Astrocyte of the spinal cord (primary cell): ENCODE measurements around the gene NUMB.

Experiments
- DNase-seq: peaks from one replicate; pipeline ENCODE4 v3.0.0; 2011; ENCODE audit warnings: low read depth, low spot score
- H3K4me3 ChIP-seq: 2 replicates; pipeline ENCODE4 v1.5.1; 2011; ENCODE audit warnings: low read depth, mild to moderate bottlenecking, low read length, moderate library complexity
- CTCF ChIP-seq: IDR thresholded peaks from 2 replicates; pipeline ENCODE4 v1.5.1; 2012; ENCODE audit warnings: low read depth, mild to moderate bottlenecking, low read length, inconsistent platforms
- in situ Hi-C: cut with HindIII; loops from 2 replicates; pipeline ENCODE4 v1.10.0; 2017; ENCODE audit warnings: low sequenced_read_pairs

The NUMB gene

GRCh38 chr14:73381380-73382013 is 76.8 kb downstream of the NUMB start:
- TF ChIP-seq CTCF: no peak
- no peak overlapping the region for H3K4me3 ChIP-seq
- no peak for DNase-seq
- in situ Hi-C loops: no loop called here

- no peak for DNase-seq
- in situ Hi-C loops: no loop called here
- TF ChIP-seq CTCF: no peak
- no peak overlapping the region for H3K4me3 ChIP-seq
These were observed 81.8 kb downstream of the NUMB start for GRCh38 chr14:73376585-73376984.

GRCh38 chr14:73375861-73376260 is 82.5 kb downstream of the NUMB start:
- in situ Hi-C loops: no loop called here
- no peak overlapping the region for H3K4me3 ChIP-seq
- no peak for DNase-seq
- no peak for TF ChIP-seq CTCF

GRCh38 chr14:73374218-73374617 is 84.1 kb downstream of the NUMB start:
- TF ChIP-seq CTCF: no peak
- in situ Hi-C loops: no loop called here
- no peak for DNase-seq
- no peak overlapping the region for H3K4me3 ChIP-seq

GRCh38 chr14:73372529-73372928 is 85.8 kb downstream of the NUMB start:
- no peak overlapping the region for H3K4me3 ChIP-seq
- no peak for TF ChIP-seq CTCF
- in situ Hi-C loops: no loop called here
- DNase-seq: no peak

- DNase-seq: no peak
- in situ Hi-C loops: no loop called here
- no peak for TF ChIP-seq CTCF
- H3K4me3 ChIP-seq: no peak overlapping the region
These were observed 87.8 kb downstream of the NUMB start for GRCh38 chr14:73370561-73370960.

- H3K4me3 ChIP-seq: no peak overlapping the region
- in situ Hi-C loops: no loop called here
- TF ChIP-seq CTCF: no peak
- DNase-seq: no peak
These were observed 88.9 kb downstream of the NUMB start for GRCh38 chr14:73369428-73369827.
